ENCODE measurements around the gene CCDC40.

DNA sequence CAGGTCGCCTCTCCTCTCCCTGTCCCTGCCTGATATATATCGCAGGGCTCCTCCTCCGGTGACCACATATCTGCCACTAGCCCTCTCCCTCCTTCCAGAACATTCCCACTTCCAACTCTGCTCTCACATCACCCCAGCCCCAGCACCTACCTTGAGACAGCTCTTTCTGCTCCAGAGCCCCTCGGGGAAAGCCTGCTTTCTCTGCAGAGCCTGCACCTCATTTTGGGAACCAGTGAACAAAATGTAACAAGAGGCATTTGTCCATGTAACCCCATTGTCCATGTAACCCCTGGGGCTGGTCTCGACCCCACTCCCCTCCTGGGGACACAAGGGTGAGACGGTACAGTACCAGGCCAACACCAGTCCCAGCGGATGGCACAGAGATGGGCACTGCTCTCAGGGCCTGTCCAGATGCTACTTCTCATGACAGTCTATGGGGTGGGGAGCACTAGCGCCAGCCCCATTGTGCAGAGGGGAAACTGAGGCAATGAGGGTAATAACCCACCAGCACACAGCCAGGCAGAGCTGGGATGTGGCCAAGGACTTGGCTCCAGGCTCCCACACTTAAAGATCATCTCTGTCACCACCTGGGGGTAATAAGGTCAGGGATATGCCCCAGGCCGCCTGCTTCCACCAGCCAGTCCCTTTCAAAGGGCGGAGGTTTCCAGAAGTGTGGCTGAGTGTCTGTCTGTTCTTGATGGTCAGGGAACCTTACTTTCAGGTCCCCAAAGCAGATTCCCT, 43.6 kb upstream of the CCDC40 start:
- no peak for TF ChIP-seq EZH2phosphoT487 (IDR thresholded peaks at IDR 0.05; ENCODE audit: insufficient read depth, low read depth)
- TF ChIP-seq EZH2 (IDR thresholded peaks at IDR 0.05; ENCODE audit: insufficient read depth, poor library complexity, severe bottlenecking): no peak

Data from GM23248 (cell line).